GM19468 (cell line): ENCODE results near the gene AHR.
"Not testable (repeated sequence)": the region's sequence is repeated elsewhere in the genome, so short reads cannot be mapped to it uniquely, and the experiment has no call there.

Experiments
- ATAC-seq: cut with Tn5 transposase; IDR thresholded peaks from one replicate; pipeline ENCODE4 v1.9.1; 2021; ENCODE audit warnings: mild to moderate bottlenecking, moderate library complexity, moderate number of reproducible peaks; ENCODE audit not compliant: unreplicated experiment; ENCODE audit errors: extremely low read depth

AHR gene

DNA sequence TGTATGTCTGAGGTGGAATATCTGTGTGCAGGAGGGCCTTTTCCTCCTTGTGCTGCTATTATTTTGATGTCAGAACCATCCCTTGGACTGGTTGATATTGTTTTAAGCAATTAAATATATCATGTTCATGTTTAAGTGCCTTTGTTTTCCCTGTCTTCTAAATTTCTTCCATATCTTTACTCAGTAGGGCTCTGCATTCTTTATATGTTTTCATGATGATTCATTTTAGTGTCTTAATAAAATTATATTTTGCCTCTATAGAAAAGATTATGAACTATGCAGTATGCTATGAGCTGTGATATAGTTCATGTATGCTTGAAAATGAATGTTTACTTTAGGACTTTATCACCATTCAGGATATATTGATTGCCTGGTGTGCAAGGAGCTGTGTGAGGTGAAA is 34.8 kb downstream of the AHR start:
- ATAC-seq = no peak

DNA sequence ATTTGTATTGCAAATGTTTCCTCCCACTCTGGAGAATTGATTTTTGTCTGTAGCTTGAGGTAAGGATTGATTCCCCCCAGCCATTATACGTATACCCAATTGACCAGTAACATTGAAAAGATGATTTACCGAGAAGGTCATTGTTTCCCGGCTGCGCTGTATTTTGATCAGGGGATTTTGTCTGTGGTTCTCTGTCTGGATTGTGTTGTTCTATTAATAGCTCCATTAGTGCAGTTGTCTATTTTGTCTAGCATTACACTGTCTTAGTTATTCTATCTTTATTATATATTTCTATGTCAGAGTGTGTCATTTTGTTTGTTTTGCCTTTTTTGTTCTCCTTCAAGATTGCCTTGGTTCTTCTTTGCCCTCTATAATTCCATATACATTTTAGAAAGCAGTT is 37.7 kb downstream of the AHR start:
- ATAC-seq = no peak

DNA sequence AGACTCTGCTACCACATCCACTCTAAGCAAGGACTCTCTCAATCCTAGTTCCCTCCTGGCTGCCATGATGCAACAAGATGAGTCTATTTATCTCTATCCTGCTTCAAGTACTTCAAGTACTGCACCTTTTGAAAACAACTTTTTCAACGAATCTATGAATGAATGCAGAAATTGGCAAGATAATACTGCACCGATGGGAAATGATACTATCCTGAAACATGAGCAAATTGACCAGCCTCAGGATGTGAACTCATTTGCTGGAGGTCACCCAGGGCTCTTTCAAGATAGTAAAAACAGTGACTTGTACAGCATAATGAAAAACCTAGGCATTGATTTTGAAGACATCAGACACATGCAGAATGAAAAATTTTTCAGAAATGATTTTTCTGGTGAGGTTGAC is 40.7 kb downstream of the AHR start:
- ATAC-seq = no peak

DNA sequence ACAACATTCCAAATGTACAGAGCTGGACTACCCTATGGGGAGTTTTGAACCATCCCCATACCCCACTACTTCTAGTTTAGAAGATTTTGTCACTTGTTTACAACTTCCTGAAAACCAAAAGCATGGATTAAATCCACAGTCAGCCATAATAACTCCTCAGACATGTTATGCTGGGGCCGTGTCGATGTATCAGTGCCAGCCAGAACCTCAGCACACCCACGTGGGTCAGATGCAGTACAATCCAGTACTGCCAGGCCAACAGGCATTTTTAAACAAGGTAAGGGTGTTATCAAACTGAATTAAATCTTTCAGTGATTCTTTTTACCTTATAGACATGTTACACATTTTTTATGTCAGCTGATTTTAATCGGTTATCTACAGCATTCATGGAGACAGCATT is 41.5 kb downstream of the AHR start:
- no peak for ATAC-seq

DNA sequence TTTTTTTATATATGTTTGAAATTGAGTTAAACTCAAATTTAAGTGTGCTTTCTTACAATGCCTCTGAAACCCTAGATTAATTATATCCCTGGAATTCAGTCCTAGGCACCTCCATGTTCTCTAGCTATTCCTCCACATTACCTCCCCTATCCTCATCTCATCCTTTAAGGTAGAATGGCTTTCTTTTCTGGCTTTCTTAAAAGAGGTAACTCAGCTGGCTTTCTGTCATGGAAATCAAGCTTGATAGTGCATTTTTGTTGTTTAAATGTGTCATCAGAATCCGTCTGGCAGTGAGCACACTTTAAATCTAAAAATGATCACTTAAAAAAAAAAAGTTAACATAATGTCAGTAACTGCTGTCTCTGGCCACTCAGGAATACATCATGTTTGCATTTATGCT is 42.2 kb downstream of the AHR start:
- no peak for ATAC-seq

DNA sequence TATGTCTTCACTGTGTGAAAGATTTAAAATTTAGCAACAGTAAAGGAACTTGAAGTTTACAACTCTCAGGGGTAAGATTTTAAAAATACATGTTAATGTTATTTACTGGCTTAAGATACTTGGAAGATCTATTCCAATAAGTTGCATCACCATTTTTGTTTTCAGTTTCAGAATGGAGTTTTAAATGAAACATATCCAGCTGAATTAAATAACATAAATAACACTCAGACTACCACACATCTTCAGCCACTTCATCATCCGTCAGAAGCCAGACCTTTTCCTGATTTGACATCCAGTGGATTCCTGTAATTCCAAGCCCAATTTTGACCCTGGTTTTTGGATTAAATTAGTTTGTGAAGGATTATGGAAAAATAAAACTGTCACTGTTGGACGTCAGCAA is 44.3 kb downstream of the AHR start:
- no peak for ATAC-seq

DNA sequence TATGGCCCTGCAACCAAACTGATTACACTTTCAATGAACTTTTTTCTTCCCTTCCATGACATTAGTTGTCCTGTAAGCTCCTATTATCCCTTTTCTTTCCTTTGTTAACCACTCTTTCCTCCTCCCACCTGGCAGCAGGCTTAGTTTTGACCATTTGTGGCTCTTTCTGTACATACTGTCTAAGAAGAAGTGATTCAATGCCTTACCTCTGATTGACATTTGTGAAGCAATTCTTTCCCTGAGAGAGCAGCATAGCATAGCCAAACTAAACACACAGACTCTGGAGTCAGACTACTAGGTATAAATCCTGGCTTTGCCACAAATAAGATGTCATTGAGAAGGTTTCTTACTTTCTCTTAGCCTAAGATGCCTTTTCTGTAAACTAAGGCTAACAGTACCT is 48.9 kb downstream of the AHR start:
- no peak for ATAC-seq

DNA sequence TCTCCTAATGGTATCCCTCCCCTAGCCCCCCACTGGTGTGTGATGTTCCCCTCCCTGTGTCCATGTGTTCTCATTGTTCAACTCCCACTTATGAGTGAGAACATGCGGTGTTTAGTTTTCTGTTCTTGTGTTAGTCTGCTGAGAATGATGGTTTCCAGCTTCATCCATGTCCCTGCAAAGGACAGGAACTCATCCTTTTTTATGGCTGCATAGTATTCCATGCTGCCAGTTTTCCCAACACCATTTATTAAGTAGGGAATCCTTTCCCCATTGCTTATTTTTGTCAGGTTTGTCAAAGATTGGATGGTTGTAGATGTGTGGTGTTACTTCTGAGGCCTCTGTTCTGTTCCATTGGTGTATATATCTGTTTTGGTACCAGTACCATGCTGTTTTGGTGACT is 50.5 kb downstream of the AHR start:
- ATAC-seq = not testable (repeated sequence)

DNA sequence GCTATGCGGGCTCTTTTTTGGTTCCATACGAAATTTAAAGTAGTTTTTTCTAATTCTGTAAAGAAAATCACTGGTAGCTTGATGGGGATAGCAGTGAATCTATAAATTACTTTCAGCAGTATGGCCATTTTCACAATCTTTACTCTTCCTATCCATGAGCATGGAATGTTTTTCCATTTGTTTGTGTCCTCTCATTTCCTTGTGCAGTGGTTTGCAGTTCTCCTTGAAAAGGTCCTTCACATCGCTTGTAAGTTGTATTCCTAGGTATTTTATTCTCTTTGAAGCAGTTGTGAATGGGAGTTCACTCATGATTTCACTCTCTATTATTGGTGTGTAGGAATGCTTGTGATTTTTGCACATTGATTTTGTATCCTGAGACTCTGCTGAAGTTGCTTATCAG is 51.9 kb downstream of the AHR start:
- not testable (repeated sequence) for ATAC-seq

DNA sequence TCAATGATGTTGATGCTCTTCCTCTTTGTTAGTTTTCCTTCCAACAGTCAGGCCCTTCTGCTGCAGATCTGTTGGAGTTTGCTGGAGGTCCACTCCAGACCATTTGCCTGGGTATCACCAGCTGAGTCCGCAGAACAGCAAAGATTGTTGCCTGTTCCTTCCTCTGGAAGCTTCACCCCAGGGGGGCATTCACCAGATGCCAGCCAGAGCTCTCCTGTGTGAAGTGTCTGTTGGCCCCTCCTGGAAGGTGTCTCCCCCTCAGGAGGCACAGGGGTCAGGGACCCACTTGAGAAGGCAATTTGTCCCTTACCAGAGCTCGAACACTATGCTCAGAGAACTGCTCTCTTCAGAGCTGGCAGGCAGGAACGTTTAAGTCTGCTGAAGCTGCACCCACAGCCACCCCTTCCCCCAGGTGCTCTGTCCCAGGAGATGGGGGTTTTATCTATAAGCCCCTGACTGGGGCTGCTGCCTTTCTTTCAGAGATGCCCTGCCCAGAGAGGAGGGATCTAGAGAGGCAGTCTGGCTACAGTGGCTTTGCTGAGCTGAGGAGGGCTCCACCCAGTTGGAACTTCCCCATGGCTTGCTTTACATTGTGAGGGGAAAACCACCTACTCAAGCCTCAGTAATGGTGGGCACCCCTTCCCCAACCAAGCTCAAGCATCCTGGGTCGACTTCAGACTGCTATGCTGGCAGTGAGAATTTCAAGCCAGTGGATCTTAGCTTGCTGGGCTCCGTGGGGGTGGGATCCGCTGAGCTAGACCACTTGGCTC is 55.4 kb downstream of the AHR start:
- not testable (repeated sequence) for ATAC-seq

DNA sequence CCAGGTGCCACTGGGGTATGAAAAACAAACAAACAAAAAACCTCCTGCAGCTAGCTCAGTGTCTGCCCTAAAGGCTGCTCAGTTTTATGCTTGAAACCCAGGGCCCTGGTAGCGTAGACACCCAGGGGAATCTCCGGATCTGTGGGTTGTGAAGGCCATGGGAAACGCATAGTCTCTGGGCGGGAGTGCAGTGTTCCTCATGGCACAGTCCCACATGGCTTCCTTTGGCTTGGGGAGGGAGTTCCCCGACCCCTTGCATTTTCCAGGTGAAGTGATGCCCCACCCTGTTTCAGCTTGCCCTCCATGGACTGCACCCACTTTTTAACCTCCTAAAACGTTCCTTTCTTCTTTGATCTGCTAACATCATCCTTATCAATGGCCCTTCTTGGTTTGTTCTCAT is 56.0 kb downstream of the AHR start:
- ATAC-seq = no peak

DNA sequence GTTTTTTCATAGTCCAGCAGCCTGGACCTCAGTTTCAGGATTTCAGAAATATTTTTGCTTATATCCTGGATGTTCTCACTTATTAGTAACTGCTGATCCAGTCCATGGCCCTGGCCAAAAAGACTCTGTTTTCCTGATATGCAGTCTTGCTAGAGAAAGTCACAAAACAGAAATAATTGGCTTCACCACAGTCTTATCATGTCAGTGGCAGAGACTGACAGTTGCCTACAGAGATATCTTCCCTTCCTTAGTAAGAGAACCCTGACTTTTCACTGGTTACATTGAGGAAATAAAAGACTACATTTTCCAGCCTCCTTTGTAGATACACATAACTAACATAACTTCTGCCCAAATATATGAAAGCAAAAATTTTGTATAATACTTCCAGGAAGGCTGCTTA is 56.6 kb downstream of the AHR start:
- no peak for ATAC-seq

DNA sequence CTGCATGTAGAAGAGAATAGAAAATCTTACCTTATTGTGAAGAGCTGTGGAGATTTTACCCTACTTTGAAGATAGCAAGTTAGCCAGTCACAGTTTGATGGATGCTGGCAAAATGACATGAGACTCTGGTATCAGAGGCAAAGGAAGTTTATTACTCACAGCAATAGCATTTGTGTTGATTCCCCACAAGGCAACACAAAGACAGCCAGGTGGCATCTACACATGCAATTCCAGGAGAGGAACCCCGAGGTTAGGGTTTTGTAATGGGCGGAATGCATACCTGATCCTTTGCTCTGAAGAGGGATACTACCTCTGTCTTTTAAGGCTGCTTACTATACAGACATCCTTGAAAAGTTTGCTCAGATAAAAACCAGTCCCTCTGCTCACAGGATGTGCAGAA is 59.5 kb downstream of the AHR start:
- no peak for ATAC-seq

DNA sequence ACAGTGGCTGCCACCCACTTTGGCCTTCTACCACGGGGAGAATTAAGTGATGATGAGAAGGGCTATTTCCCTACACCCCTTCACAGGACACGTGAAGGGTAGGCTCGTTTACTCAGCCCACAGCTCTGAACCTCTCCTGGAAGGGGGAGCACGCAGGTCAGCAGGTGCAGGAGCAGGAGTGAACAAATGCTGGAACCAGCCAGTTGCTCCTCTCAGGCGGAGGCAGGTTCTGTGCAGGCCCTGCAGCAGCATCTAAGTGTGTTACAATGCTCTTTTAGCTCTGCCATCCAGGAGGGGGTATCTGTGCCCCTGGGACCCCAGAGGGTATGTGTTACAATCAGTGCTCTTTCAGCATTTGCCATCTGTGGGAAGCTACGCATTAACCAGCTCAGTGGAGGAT is 61.2 kb downstream of the AHR start:
- ATAC-seq = no peak

DNA sequence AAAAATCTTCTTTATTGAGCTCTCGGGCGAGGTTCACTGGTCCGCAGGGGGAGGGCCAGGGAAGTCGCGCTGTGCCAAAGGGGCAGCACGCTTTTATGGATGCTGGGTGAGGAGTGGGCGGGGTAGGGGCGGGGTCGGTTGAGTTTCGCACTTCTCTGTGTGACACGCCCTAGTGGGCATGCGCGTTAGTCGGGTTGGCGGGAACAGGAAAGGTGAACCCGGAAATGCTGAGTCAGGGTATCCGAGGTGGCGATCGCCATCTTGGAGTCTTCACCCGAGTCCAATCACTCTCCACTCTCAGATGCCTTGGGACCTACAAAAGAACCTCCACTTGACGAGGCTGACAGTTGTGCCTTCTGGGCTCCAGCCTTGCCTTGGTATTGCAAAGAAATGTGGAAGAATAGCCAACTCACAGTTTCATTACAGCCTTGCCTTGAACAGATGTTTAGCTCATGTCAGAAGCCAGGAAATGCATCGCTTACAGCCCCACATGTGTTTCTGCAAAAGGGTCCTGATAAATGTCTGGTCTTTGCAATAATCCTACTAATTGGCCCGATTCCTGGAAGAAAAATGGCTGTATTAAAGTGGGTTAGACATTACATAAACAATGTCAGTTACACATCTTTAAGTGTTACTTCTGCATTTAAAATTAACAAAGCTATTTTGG is 64.1 kb downstream of the AHR start:
- ATAC-seq = no peak

DNA sequence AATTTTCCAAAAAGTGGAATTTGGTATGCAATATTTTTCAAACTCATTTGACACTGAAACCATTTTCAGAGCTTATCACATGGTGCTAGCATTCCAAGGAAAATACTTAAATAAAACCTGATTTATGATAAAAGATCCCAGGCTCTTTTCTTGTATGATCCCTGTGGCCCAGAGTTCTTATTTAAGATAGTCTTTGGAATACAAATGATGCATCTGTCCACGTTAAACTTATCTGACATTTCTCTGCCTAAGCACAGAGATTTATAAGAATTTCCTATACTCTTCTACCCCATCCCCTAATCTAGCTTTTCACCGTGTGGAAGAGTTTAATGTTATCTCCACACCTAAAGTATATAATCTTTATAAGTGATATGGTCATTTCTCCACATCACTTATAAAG is 66.2 kb downstream of the AHR start:
- no peak for ATAC-seq

DNA sequence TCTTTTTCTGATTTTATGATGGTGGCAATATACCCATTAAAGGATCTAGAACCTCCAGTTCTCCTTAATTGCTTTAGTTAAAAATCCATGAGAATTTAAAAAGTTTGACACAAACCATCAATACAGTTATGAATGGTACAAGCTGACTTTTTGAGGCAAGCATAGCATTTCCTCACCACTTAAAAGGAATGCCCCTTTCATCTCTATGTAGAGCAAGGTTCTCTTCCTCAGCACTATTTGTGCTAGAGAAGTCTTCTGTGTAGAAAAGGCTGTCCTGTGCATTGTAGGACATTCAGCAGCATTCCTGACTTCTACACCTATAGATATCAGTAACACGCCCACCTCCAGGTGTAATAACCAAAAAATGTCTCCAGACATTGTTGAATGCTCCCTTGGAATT is 67.3 kb downstream of the AHR start:
- no peak for ATAC-seq

DNA sequence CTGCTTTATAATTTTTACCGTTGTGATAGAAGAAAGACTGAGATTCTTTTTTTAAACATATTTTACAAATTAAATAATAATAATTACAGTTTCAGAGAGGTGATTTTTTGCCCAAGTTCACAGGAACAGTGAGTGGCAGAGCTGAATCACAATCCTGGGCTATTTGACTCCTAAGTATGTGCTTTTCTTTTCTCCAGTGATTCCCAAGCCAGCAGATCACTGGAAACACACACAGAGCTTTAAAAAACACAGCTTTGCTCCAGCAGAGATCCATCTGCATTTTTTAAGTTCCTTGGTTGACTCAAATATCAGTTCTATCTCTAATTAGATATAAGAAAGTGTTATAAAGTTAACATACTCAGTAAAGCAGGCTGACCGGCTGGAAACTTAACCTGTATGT is 69.0 kb downstream of the AHR start:
- ATAC-seq = no peak

DNA sequence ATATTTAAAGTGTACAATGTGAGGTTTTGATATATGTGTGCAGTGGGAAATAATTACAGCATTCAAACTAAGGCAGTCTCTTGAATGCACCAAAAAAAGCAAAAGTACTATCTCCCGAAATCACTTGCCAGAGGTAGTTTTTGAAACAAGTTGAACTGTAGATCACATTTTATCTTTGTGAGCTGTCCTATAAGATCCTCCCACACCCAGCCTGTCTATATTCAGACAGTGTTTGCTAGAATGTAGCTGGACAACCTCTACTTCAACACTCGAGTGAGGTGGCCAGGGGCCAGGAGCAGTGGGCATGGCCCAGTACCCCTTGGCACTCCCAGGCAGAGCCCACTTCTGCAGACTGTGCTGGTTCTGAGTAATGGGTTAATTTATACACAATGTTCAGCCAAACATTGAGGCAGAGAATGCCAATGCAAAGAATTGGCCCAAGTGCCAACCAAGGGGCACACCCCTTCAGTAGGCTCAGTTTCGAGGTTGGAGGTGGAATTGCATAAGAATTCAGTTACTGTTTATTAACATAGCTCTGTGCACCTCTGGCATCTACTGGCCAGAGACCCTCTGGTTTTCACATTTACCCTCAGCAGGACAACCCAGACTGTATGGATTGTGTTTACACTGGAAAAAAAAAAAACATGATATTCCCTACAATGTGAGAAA is 70.5 kb downstream of the AHR start:
- no peak for ATAC-seq

DNA sequence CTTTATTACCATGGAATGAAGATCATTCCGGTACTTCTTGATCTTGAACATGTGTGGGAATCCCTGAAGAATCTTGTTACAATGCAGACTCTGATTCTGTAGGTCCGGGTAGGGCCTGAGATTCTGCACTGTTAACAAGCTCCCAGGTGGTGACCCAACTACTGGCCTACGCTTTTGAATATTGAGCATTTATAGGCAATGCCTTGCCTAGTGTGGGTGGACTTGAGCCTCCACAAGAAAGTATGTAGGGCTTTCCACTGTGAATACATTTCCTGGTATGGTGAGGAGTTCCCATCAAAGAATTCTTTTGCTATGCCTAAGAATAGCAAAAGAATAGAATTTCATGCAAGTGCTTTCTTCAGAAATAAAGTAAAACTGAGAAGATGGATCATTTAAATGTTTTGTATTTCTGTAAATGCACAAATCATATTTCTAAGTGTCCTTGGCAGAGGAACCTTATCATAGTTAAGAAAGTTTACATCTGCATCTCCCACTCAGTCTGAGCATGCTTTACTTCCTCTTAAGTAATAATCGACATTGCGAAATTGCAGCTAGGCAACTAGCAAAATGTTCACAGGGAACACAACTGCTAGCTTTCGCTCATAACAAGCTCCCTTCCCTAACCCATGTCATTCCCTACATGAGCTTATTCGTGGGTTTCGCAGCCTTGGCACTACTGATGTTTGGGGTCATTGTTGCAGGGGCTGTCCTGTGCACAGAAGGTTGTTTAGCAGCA is 71.4 kb downstream of the AHR start:
- no peak for ATAC-seq
